HG03565 (cell line): ENCODE results near the gene NCEH1.
"Not testable (repeated sequence)": the region's sequence is repeated elsewhere in the genome, so short reads cannot be mapped to it uniquely, and the experiment has no call there.

Experiments
- ATAC-seq: cut with Tn5 transposase; IDR thresholded peaks from one replicate; pipeline ENCODE4 v1.9.1; 2021; ENCODE audit warnings: mild to moderate bottlenecking, moderate library complexity; ENCODE audit not compliant: unreplicated experiment

The NCEH1 gene

GRCh38 chr3:172679599-172679998, 31.3 kb downstream of the NCEH1 start:
- no peak for ATAC-seq

- ATAC-seq: no peak
These were observed 32.8 kb downstream of the NCEH1 start for GRCh38 chr3:172678068-172678467.

- no peak for ATAC-seq
These were observed 34.5 kb downstream of the NCEH1 start for GRCh38 chr3:172676196-172676922.

DNA sequence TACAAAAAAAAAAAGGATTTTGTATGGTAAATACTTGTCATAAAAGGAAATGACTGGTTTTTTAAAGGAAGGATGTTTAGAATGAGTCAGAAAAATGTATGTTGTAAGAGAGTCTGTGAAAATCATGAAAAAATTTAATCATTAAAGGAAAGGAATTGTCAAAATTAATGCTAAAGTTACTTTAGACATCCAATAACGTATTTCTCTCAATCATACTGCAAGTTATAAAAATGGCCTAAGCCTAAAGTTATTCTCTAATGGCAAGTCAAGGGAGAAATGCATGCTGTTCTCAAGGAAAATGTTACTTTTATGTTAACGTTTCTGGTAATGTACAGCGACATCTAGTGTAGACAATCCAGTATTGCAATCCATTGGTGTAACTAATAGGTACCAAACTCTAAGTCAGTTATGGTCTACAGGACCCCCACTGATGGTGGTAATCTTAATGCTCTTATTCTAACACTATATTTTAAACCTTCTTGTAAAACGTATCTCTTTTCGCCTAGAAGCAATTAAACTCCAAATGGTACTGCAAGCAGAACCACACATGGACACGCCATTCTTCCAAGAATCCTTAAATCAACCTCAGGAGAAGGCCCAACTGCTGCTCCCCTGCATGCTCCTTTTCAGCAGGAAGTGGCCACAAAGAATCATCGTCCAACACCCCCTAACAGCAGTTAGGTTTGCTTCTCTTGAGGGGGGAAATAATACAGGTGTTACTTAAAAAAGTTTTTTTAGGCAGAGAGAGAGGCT, 35.2 kb downstream of the NCEH1 start:
- no peak for ATAC-seq

GRCh38 chr3:172673210-172673679, 37.6 kb downstream of the NCEH1 start:
- ATAC-seq: peak; percentile 79

DNA sequence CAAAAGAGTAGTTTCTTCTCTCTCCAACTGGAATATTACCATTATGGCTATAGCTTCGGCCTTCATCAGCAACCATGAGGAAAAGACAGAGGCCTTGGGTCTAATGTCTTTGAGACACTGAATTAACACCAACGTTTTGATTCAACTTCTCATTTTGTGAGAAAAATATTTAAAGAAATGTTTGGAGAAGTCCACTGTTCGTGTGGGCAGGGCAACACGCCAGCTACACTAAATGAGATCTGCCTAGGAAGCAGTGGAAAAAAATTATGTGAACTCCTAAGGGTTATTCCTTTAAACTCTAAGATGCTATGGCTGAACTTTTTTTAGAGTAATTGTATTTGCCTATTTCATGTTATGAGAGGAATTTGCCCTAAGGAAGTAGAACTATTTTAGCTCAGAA, 41.8 kb downstream of the NCEH1 start:
- ATAC-seq: no peak

DNA sequence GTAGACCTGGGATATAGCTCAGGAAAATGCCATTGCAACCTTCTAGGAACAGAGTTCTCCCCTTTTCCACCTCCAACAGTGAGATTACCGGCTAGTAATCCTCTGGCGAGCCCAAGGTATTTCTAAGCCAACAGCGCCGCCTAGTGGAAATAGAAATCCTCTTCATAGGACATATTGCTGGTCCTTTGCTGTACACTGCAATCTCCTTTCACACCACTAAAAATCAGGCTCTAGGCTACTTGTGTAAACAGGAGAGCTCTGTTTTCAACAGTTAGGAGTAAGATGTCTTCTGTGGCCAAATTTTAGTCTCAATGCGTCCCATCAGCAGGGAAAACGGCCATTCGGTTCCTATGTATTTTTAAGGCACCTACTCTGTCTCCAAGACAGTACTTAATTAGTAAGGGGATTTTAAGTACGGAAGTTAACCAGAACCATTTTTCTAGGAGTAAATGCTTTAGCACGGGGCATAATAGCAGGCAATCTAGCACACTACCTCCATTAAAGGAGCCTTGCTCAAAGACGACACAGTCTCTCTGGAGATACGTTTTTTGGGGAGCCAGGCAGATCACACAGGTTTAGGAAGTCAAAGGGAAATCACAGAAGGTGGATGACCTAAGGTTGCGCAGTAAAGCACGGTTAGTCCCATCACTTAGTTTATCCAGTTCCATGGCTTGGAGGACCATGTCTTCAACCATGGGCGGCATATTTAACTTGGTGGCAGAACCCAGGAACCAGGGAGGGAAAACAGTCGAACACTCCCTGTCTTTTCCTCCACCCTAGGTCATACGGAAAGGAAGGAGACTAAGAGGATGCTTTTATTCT, 43.8 kb downstream of the NCEH1 start:
- peak; percentile 96 for ATAC-seq

DNA sequence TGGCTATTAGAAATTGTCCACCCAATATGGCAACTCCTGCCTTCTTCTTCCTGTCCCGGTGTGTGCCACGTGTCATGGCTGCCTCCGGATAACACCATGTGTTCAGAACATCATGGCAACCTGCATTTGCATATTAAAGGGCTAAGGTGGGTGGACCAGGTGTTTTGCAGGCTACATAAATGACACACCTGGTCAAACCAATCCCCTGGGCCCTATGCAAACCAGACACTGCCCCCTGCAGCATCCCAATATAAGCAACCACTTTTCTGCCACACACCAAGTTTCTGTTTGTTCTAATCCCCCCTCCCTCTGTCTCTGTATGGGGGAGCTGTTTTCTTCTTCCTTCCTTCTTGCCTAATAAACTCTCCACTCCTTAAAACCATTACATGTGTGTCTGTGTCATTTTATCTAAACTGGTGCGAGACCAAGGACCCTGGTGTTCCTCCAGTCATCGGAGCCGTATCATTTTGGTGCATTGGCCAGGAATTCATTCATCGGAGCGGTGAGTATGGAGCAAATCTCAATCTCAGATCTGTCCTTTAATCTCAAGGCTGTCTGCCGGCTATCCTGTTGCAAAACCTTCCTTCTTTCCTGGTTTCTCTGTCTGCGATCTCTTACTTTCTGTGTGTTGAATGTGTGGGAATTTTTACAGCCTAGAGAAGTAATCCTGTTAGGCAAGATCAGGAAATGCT, 44.5 kb downstream of the NCEH1 start:
- no peak for ATAC-seq

DNA sequence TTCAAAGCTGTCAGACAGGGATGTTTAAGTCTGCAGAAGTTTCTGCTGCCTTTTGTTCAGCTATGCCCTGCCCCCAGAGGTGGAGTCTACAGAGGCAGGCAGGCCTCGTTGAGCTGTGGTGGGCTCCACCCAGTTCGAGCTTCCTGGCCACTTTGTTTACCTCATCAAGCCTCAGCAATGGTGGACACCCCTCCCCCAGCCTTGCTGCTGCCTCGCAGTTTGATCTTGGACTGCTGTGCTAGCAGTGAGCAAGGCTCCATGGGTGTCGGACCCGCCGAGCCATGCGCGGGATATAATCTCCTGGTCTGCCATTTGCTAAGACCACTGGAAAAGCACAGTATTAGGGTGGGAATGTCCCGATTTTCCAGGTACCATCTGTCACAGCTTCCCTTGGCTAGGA, 45.4 kb downstream of the NCEH1 start:
- not testable (repeated sequence) for ATAC-seq

DNA sequence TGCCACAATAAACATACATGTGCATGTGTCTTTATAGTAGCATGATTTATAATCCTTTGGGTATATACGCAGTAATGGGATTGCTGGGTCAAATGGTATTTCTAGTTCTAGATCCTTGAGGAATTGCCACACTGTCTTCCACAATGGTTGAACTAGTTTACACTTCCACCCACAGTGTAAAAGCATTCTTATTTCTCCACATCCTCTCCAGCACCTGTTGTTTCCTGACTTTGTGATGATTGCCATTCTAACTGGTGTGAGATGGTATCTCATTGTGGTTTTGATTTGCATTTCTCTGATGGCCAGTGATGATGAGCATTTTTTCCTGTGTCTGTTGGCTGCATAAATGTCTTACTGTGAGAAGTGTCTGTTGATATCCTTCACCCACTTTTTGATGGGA, 50.4 kb downstream of the NCEH1 start:
- not testable (repeated sequence) for ATAC-seq

DNA sequence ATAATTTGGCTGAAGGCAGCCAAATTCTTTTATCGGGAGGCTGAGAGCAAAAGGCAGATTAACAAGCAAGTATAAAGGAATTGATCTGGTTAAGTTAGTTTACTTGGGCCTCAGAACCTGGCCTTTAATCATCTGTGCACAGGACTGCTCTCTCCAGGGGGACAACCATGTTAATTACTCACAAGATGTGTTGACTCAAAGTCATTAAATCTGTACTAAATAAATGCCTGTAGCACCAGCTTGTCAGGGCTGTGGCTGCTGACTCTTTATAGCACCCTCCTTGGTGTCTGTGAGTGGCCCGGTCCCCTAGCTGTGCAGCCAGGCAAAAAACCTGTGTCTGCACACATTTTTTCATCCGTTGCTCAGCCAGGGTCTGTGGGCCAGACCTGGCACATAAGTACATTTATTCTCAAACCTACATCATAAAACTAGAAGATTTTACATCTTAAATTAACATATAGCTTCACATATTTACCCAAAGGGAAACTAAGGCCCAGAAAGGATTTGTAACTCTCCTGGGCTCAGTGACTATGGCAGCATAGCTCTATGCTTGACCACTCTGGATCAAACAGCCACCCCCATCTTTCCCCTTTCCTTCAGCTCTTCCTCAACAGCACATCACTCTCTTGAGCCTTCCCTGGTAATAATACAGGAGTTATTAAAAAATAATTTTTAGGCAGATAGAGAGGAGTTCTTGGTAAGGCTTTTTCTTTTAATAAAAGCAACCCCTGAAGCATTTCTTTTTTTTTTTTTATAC, 51.4 kb downstream of the NCEH1 start:
- no peak for ATAC-seq

DNA sequence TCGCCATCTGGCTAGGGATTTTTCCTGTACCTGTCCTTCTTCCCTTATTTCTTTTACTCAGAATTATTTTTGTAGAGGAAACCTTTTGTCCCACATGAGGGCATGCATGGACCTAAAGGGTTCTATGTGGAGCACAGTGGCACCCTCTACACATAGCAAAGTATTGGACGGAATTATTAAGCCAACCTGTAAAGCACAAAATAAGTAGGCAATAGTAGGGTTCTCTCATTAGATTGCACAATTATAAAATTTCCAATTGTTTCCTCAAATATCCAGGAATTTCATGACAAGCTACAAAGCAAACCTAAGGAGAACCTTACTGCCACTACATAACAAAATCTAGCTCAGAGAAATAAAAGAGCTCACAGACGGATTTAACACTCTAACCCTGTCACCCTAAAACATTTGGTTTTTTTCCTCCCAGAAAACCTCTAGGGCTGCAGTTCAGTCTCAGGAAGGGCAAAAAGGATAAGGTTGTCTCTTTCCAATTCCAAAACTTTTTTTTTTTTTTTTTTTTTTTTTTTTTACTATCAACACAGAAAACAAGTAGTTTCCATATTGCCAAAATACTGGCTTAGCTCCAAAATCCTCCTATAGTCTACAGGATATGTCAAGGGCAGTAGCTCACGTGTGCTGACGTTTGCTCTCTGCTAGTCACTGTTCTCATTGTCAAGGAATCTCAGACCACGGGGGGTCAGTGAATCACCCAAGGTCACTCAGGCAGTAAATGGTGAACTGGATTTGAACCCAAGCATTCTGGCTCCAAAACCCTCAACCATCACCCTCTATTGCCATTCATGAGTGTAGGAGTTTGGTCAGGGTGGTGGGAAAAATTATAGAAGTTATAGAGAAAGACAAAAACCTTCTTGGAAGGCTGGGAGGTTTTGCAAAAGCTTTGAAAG, 52.3 kb downstream of the NCEH1 start:
- ATAC-seq: no peak

DNA sequence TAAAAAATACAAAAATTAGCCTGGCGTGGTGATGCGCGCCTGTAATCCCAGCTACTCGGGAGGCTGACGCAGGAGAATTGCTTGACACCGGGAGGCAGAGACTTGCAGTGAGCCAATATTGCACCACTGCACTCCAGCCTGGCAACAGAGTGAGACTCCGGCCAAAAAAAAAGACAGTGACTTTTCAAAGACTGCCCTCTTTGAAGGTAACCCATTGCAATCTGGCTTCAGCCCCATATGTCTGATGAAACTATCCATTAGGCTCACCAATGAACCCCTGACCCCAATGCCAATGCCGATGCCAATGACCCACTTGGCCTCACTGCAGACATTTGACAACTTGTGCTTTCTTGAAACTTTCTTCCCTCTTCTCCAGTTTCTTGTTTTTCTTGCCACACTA, 54.3 kb downstream of the NCEH1 start:
- no peak for ATAC-seq

- no peak for ATAC-seq
These were observed 55.5 kb downstream of the NCEH1 start for GRCh38 chr3:172655388-172655787.

GRCh38 chr3:172654470-172654869, 56.4 kb downstream of the NCEH1 start:
- no peak for ATAC-seq

DNA sequence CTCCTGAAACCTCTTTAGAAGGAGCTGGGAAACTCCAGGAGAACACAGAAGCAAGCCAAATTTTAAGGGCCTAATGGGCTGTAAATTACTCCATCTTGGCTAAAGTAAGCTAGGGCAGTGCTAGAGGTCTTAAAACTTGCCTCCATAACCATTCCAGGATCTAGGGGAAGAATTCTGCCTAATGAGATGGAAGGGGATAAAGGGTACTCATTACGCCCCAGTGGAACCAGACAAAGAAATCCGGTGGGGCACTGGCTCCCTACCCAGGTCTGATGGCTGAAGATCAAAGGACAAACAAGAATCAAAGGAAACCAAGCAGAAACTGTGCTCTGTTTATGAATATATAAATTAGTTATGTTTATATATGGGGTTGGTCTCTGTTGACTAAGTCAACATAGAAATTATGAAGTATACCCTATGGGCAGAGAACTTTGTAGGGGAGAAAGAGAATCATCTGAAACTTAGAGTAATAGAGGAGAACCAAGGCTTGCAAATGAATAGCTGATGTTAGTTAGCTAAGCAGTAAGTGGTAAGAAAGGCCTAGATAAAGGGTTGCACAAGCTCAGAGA, 57.8 kb downstream of the NCEH1 start:
- no peak for ATAC-seq

DNA sequence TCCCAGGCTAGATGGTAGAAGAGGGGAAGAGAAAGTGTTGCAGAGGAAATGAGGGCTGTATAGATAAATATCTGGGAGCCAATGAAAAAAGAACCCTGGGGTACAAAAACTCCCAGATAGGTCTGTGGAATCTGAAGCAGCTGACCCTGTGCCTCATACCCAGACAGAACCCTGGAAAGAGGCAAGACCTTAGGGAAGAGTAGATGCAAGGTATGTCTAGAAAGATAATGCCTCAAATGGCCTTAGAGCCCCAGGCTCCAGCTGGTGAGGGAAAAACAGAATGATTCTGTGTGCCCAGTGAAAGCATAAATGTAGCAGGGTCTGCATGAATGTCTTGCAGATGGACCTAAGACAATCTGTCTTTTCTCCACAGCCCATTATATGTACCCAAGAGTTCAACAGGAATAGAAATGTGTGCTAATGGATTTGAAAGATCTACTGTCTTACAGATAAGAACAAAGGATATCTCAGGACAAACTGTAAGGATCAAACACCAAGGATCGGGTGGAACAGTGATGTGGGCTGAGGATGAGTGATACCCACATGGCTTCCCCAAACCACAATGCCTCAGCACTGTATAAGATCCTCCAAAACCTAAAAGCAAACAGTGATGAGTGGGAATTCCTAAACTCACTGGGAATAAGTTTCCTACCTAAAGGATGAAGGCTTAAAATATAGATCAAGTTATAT, 58.8 kb downstream of the NCEH1 start:
- ATAC-seq: no peak

- ATAC-seq: no peak
These were observed 60.9 kb downstream of the NCEH1 start for GRCh38 chr3:172649987-172650386.
